Skin of body (tissue), 3 donors: Measurements from ENCODE around the gene GNG7. TPM values are rescaled to one million over a fixed set of nuclear protein-coding genes. Genes with fewer than 3 reads are reported as not detected.
"Not testable (repeated sequence)": the region's sequence is repeated elsewhere in the genome, so short reads cannot be mapped to it uniquely, and the experiment has no call there.

Source experiments
- DNase-seq: peaks from one replicate; lab custom pipeline; 2025; lab: John Stamatoyannopoulos, UW
- small RNA-seq: library from RNA; depleted of rRNA; stranded (forward); fragments of <200 nt; gene quantifications from one replicate; pipeline ENCODE3, GENCODE V24; 2014; ENCODE audit warnings: low replicate concordance
- total RNA-seq: library from RNA; depleted of rRNA; stranded (reverse); fragments of >200 nt; gene quantifications from one replicate; pipeline ENCODE4 v1.2.3, GENCODE V29; 2014

GNG7 gene
- total RNA-seq, 1 donor from 2014 or later, result 2.4 TPM

- no peak for DNase-seq
Measured at GRCh38 chr19:2475018-2475701, 227.3 kb downstream of the GNG7 start.

- DNase-seq, result peak; percentile 80
Measured at GRCh38 chr19:2474232-2475017, 228.1 kb downstream of the GNG7 start.

- DNase-seq, result not testable (repeated sequence)
Measured at GRCh38 chr19:2469915-2470200, 232.6 kb downstream of the GNG7 start.

GRCh38 chr19:2469102-2469914 is 233.2 kb downstream of the GNG7 start:
- DNase-seq, result peak; percentile 75

- DNase-seq, result no peak
Measured at GRCh38 chr19:2468596-2468995, 233.9 kb downstream of the GNG7 start.

- DNase-seq, result no peak
Measured at GRCh38 chr19:2464389-2464788, 238.1 kb downstream of the GNG7 start.

GRCh38 chr19:2463694-2464093 is 238.8 kb downstream of the GNG7 start:
- not testable (repeated sequence) for DNase-seq

- peak; percentile 93 for DNase-seq
Measured at GRCh38 chr19:2462635-2463421, 239.7 kb downstream of the GNG7 start.

GRCh38 chr19:2461751-2462634 is 240.5 kb downstream of the GNG7 start:
- peak; percentile 53 for DNase-seq

Small RNA genes lying within 50 kb of the gene (small RNA-seq; reads per million reads assigned to genes)
- not detected for gene MIR7850
- gene RN7SL121P, result not detected
- gene RNU6-993P, result not detected

Other genes starting within 250 kb of the GNG7 start
- 34.1 TPM for gene LMNB2, start 245.7 kb downstream of the GNG7 start, total RNA-seq
- gene GADD45B, start 226.6 kb downstream of the GNG7 start, total RNA-seq, result 55.8 TPM
- 2.9 TPM for gene DIRAS1, start 18.7 kb upstream of the GNG7 start, total RNA-seq
- 8.7 TPM for gene SLC39A3, start 37.3 kb upstream of the GNG7 start, total RNA-seq
- 18.7 TPM for gene SGTA, start 80.6 kb upstream of the GNG7 start, total RNA-seq
- 38.9 TPM for gene THOP1, start 82.8 kb upstream of the GNG7 start, total RNA-seq
- 5.8 TPM for gene ZNF554, start 117.2 kb upstream of the GNG7 start, total RNA-seq
- gene ZNF555, start 138.8 kb upstream of the GNG7 start, total RNA-seq, result 8.4 TPM
- gene ZNF556, start 164.6 kb upstream of the GNG7 start, total RNA-seq, result 4.6 TPM
- 9.1 TPM for gene ZNF57, start 198.2 kb upstream of the GNG7 start, total RNA-seq
- 5.0 TPM for gene ZNF77, start 242.3 kb upstream of the GNG7 start, total RNA-seq